Skeletal muscle tissue (tissue), 4 donors: ENCODE results near the gene SRGAP3. TPM values are rescaled to one million over a fixed set of nuclear protein-coding genes. Genes with fewer than 3 reads are reported as not detected.

Source experiments
- H3K27ac ChIP-seq: one replicate; pipeline ENCODE4 v1.7.0; 2013; ENCODE audit warnings: mild to moderate bottlenecking, low read depth, low read length, inconsistent platforms
- H3K27me3 ChIP-seq, 3 donors: one replicate each; pipeline ENCODE4 v1.7.0; 2013; ENCODE audit warnings: low read length in 3 of 3; ENCODE audit not compliant: control insufficient read depth in 3 of 3, insufficient read depth in 3 of 3
- H3K36me3 ChIP-seq, 3 donors: one replicate each; pipeline ENCODE4 v1.7.0; 2013; ENCODE audit warnings: low read length in 3 of 3; ENCODE audit not compliant: control insufficient read depth in 3 of 3, insufficient read depth in 3 of 3
- H3K4me1 ChIP-seq, 3 donors: one replicate each; pipeline ENCODE4 v1.7.0; 2013; ENCODE audit warnings: low read length in 3 of 3, mild to moderate bottlenecking in 3 of 3; ENCODE audit not compliant: control insufficient read depth in 3 of 3, insufficient read depth in 3 of 3
- H3K4me3 ChIP-seq, 3 donors: one replicate each; pipeline ENCODE4 v1.7.0; 2013; ENCODE audit warnings: low read length in 3 of 3
- H3K9ac ChIP-seq, 3 donors: one replicate each; pipeline ENCODE4 v1.7.0; 2013; ENCODE audit warnings: low read length in 3 of 3, mild to moderate bottlenecking in 3 of 3, moderate library complexity in 2 of 3, low read depth in 1 of 3
- H3K9me3 ChIP-seq, 3 donors: one replicate each; pipeline ENCODE4 v1.7.0; 2013; ENCODE audit warnings: low read length in 3 of 3; ENCODE audit not compliant: control insufficient read depth in 3 of 3
- total RNA-seq: library from RNA; depleted of rRNA; stranded (reverse); fragments of >200 nt; gene quantifications from one replicate; pipeline ENCODE4 v1.2.3, GENCODE V29; 2014
- donor health status: Osteomylitis.

SRGAP3 gene
- total RNA-seq, 1 donor from 2014 or later, result 15.7 TPM

DNA sequence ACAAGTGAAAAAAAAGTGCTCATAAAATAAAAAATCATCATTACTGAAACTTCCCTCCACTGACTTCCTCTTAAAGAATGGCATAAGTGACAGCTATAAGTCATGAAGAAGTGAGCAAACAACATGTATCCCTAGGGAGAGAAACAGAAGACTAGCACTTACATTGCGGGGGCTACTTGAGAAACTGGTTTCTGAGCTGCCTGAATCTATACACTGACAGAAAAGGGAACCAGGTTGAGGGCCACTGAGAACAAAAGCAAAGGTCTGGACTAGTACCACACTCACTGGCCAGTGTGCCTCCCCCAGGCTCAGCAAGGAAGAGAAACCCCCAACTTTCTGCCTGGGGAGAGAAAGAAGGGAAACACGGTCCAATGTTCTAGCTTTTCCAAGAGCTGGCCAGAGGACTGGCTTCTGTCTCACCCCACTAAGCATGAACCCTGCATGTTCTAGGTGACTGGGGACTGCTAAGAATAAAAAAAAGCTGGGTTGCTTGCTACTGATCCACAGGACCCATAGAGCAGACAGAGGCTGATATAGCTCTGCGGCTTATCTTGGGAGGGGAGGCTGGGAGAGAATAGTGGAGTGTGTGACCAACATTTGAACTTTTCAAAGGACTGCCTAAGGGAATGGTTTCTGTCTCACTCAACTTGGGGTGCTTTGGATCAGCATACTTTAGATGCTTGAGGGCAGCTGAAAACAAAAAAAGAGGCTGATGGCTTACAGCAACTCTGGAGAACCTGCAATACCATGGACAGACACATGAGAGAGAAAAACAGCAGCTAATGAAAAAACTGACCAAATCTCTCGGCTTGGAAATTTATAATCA, 294.3 kb downstream of the SRGAP3 start:
- no peaks in the 10 kb centered on the region for H3K27me3 ChIP-seq
- H3K36me3 ChIP-seq, result peaks cover 0 to 2% (median 0%) of the 10 kb centered on the region in 3 donors
- no peak overlapping the region for H3K9ac ChIP-seq
- no peak overlapping the region for H3K27ac ChIP-seq
- H3K4me1 ChIP-seq, result no peaks in the 10 kb centered on the region
- H3K9me3 ChIP-seq, result no peaks in the 10 kb centered on the region
- H3K4me3 ChIP-seq, result no peak overlapping the region

GRCh38 chr3:8953313-8953712, 296.1 kb downstream of the SRGAP3 start:
- Histone ChIP-seq H3K9me3 (no peaks in the 10 kb centered on the region), H3K36me3 (peaks cover 0 to 2% (median 0%) of the 10 kb centered on the region in 3 donors), H3K4me3 (no peak overlapping the region), H3K9ac (no peak overlapping the region), H3K4me1 (no peaks in the 10 kb centered on the region), H3K27ac (no peak overlapping the region), H3K27me3 (no peaks in the 10 kb centered on the region)

DNA sequence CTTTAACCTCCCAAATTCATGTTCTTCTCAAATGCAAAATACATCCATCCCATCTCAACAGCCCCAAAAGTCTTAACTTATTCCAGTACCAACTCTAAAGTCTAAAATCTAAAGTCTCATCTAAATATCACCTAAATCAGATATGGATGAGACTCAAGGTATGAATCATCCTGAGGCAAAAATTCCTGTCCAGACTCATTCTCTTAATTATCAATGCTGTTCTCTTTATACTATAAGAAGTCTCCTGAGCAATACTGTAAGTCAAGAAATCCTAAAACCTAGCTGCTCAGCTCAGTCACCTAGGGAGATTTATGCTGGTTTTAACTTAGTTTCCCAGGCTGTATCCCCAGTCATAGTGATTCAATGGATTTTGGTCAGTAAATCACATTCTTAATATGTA, 297.3 kb downstream of the SRGAP3 start:
- no peaks in the 10 kb centered on the region for H3K9me3 ChIP-seq
- no peak overlapping the region for H3K9ac ChIP-seq
- H3K27ac ChIP-seq, result no peak overlapping the region
- peaks cover 0 to 7% (median 0%) of the 10 kb centered on the region in 3 donors for H3K36me3 ChIP-seq
- no peaks in the 10 kb centered on the region for H3K4me1 ChIP-seq
- H3K4me3 ChIP-seq, result no peak overlapping the region
- H3K27me3 ChIP-seq, result no peaks in the 10 kb centered on the region

GRCh38 chr3:8945890-8946600, 303.4 kb downstream of the SRGAP3 start:
- H3K36me3 ChIP-seq, result peaks cover 0 to 13% (median 2%) of the 10 kb centered on the region in 3 donors
- H3K4me1 ChIP-seq, result no peaks in the 10 kb centered on the region
- no peak overlapping the region for H3K27ac ChIP-seq

DNA sequence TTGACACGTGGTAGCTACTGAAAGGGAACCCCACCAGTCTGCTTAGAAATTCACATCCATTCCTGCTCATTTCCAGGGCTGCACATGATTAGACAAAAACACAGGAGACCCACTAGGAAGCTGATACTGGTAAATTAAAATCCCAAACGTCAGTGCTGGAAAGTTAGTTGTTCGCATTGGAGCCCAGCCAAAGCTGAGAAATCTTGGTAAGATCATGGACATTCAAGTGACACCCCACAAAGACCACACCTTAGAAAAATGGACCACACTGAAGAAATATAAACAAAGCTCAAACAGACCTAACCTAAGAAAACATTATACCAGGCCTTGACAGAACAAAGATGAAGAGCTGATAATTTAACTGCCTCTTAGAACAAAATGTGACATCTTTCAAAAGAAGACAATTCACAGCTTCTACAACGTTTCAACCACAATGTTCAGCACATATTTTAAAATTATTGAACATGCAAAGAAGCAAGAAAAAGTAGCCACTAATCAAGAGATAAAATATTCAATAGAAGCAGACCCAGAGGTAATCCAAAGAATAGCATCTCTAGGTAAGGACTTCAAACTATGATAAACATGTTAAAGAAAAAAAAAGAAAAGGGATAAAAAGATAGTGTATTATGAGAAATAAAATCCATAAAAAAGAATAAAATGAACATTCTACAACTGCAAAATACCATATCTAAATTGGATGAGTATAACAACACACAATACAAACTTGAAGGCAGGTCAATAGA, 306.5 kb downstream of the SRGAP3 start:
- Histone ChIP-seq H3K4me3 (no peak overlapping the region), H3K9ac (no peak overlapping the region), H3K27ac (no peak overlapping the region), H3K27me3 (no peaks in the 10 kb centered on the region), H3K36me3 (peaks cover 2 to 19% (median 7%) of the 10 kb centered on the region in 3 donors), H3K4me1 (no peaks in the 10 kb centered on the region), H3K9me3 (peaks cover 0 to 4% (median 0%) of the 10 kb centered on the region in 3 donors)

More at GRCh38 chr3:8945890-8946600, 303.4 kb downstream of the SRGAP3 start:
- no peaks in the 10 kb centered on the region for H3K27me3 ChIP-seq
- no peak overlapping the region for H3K4me3 ChIP-seq
- H3K9ac ChIP-seq, result no peak overlapping the region
- H3K9me3 ChIP-seq, result peaks cover 0 to 4% (median 0%) of the 10 kb centered on the region in 3 donors

GRCh38 chr3:8942115-8942514, 307.3 kb downstream of the SRGAP3 start:
- Histone ChIP-seq H3K27ac (no peak overlapping the region), H3K4me1 (no peaks in the 10 kb centered on the region), H3K27me3 (no peaks in the 10 kb centered on the region), H3K9ac (no peak overlapping the region), H3K4me3 (no peak overlapping the region), H3K36me3 (peaks cover 2 to 14% (median 7%) of the 10 kb centered on the region in 3 donors), H3K9me3 (peaks cover 0 to 4% (median 0%) of the 10 kb centered on the region in 3 donors)

GRCh38 chr3:8938021-8938420, 311.4 kb downstream of the SRGAP3 start:
- H3K9me3 ChIP-seq, result peaks cover 0 to 2% (median 0%) of the 10 kb centered on the region in 3 donors
- no peaks in the 10 kb centered on the region for H3K4me1 ChIP-seq
- H3K27ac ChIP-seq, result no peak overlapping the region
- no peak overlapping the region for H3K9ac ChIP-seq
- H3K36me3 ChIP-seq, result peaks cover 0 to 22% (median 7%) of the 10 kb centered on the region in 3 donors
- no peak overlapping the region for H3K4me3 ChIP-seq
- H3K27me3 ChIP-seq, result no peaks in the 10 kb centered on the region

DNA sequence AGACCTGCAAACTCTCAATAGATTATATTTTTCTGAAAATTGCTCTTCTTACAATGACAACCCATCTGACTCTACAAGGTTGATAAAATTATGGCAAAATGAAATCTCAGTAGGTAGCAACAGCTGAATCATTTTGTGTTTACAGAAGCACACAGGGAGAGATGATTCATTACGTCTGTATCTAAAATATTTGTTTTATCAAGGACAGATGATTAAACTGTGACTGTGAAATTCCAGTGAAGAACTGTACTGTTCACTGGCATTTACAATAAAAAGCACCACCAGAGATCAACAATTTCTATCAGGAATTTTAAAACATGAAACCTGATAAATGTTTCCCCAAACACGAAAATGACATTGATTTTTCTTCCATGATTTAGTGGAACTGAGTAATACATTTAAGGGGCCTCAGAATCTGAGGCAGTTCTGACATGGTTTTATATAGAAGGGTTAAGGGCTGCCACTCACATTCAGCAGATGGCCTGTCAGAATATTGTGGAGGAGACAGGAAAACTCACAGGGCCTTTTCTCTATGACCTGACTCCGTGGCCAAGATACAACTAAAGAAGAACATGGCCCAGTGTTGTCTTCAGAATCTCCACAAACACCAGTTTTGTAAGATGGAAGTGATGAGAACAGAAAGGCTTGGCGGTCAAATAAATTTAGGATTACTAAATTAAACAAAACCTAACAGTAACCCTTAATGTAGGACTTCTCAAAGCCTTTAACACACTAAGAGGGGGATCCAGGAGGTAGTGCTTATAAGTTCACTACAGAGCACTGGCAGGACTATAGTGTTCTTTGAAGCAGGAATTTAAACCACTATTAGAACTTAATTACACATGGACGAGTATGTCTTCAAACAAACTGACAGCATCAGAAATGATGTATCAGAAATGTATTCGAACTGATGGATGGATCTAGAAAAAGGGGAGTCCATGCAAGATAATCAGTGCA, 312.1 kb downstream of the SRGAP3 start:
- Histone ChIP-seq H3K27me3 (no peaks in the 10 kb centered on the region), H3K9ac (no peak overlapping the region), H3K4me1 (no peaks in the 10 kb centered on the region), H3K9me3 (no peaks in the 10 kb centered on the region), H3K4me3 (no peak overlapping the region), H3K36me3 (peaks cover 0 to 22% (median 7%) of the 10 kb centered on the region in 3 donors), H3K27ac (no peak overlapping the region)

GRCh38 chr3:8932507-8932906, 316.9 kb downstream of the SRGAP3 start:
- H3K27ac ChIP-seq, result no peak overlapping the region
- peaks cover 0 to 12% (median 0%) of the 10 kb centered on the region in 3 donors for H3K36me3 ChIP-seq
- no peaks in the 10 kb centered on the region for H3K4me1 ChIP-seq
- no peaks in the 10 kb centered on the region for H3K27me3 ChIP-seq
- no peak overlapping the region for H3K4me3 ChIP-seq
- no peaks in the 10 kb centered on the region for H3K9me3 ChIP-seq
- H3K9ac ChIP-seq, result no peak overlapping the region
